ENCODE results near the gene WNK2. TPM values are rescaled to one million over a fixed set of nuclear protein-coding genes. Genes with fewer than 3 reads are reported as not detected.
"Not testable (repeated sequence)": the region's sequence is repeated elsewhere in the genome, so short reads cannot be mapped to it uniquely, and the experiment has no call there.

WNK2 gene
- total RNA-seq, 1 donor from 2014 or later, result 12.6 TPM

DNA sequence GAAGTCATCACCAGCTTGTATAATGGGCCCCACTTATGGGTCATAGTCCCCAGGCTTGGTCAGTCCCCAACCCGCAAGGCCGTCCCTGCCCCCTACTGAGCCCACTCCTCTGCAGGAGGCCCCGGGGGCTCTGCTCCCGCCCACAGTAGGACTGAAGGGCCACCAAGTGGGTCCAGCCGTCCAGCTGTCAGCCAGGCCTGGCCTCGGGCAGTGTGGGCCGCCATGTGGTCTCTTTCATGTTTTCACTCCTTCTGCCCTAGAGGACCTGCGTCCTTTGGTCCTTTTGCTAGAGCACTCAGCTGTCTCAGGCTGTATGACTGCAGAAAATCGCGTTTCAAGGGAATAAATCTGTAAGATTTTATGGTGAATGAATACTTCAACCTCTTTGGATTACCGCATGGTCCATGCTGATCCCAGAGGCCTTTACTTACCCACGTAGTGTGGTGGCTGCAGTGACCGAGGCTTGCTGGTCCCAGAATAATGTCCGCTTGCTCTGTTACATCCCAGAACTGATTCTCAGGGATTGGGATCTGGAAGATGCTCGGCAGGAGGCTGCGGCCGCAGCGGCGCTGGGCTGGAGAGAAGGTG is 161.8 kb downstream of the WNK2 start:
- no peak for FAIRE-seq
- no peak for DNase-seq (ENCODE audit: low spot score in 2 of 2)

DNA sequence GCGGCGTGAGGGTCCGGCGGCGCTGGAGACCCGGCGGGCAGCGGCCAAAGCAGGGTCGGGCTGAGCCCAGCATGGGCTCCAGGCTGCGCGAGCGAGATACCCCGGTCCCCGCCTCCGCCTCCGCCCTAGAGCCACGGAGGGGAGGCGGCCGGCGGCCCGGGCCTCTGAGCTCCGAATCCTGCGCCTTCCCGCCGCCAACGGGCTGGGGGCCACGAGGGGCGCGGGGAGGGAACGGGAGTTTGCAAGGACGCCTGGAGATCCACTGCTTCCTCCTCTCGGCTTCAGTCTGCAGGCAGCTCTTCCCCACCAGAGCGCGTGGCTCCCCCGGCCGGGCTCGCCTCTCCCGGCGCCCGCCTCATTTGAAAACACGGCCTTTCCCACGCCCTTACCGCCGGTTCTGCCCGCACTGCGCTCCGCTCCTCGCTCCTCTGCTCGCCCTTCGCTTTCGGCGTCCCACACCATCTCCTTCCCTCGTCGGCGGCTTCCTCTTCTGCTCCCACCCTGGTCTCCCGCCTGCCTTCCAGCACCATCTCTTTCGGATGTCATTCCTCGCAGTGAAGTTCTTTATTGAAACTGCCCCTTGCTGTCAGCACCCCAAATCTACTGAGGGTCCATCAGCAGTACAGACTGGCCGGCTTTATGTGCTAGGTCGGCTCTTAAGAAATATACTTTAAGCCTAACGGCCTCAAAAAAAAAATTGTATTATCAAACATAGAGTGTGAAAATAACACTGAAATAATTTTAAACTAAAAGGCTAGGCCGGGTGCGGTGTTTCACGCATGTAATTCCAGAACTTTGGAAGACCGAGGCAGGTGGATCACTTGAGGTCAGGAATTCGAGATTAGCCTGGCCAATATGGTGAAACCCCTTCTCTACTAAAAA is 162.5 kb downstream of the WNK2 start:
- FAIRE-seq, result no peak
- no peak for DNase-seq (ENCODE audit: low spot score in 2 of 2)

DNA sequence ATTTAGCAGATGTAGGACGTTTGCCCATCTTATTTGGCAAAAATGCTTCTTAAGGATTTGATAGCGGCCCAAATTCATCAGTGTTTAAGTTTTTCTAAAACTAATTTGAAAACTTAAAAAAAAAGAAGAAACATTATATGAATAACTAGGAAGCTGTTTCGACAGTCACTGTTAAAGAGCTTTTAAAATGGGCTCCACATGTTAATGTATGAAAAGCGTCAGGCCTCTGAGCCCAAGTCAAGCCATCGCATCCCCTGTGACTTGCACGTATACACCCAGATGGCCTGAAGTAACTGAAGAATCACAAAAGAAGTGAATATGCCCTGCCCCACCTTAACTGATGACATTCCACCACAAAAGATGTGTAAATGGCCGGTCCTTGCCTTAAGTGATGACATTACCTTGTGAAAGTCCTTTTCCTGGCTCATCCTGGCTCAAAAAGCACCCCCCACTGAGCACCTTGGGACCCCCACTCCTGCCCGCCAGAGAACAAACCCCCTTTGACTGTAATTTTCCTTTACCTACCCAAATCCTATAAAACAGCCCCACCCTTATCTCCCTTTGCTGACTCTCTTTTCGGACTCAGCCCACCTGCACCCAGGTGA is 163.5 kb downstream of the WNK2 start:
- not testable (repeated sequence) for DNase-seq (ENCODE audit: low spot score in 2 of 2); FAIRE-seq

DNA sequence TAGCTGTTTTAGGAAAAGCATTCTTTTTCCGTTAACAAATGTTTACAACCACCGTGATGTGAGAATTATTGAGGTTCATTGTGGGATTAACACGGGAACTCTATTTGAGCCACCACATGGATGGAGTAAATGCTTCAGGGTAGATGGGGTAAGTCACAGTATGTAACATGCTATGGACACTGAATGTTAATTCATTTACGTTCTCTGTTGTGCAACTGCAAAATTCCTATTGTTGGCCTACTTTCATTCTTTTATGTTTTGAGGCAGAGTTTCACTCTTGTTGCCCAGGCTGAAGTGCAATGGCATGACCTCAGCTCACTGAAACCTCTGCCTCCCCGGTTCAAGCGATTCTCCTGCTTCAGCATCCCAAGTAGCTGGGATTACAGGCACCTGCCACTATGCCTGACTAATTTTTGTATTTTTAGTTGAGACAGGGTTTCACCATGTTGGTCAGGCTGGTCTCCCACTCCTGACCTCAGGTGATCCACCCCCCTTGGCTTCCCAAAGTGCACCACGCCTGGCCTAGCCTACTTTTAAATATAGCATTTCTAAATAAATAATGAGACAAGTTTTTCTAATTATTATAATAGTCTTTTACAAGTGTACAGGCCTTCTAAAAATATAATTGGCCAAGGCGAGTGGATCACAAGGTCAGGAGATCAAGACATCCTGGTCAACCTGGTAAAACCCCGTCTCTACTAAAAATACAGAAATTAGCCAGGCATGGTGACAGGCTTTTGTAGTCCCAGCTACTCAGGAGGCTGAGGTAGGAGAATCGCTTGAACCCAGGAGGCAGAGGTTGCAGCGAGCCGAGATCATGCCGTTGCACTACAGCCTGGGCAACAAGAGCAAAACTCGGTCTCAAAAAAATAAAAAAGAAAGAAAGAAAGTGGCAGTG is 169.7 kb downstream of the WNK2 start:
- FAIRE-seq; DNase-seq (ENCODE audit: low spot score in 2 of 2): not testable (repeated sequence)

DNA sequence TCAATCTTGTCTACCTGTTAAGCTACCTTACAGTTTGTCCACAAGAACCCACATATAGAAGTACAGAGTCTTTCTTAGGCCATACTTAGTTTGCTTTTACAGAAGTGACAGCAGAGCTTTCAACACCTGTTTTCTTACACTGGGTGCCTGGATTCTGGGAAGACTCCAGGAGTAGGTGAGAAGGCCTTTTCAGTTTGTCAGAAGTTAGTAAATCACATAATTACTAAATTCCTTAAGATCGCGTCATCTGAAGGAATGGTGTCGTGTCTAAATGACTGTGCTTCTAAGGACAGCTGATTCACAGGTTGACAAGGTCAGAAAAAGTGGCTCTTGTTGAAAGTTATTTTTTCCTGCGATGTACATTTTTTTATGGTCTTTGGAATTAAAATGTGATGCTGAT is 170.5 kb downstream of the WNK2 start:
- FAIRE-seq (no peak), DNase-seq (ENCODE audit: low spot score in 2 of 2) (no peak)

DNA sequence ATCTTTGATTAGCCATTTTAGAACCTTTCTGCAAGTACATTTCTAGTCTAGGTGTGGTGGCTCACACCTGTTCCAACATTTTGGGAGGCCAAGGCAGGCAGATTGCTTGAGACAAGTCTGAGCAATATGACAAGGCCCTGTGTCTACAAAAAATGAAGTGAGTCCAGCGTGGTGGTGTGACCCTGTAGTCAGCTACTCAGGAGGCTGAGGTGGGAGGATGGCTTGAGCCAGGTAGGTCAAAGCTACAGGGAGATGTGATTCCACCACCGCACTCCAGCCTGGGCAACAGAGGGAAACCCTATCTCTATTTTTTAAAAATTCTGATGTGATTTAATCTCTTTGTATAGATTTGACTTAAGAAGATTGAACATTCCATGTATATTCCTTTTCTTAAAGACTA is 171.9 kb downstream of the WNK2 start:
- FAIRE-seq (no peak), DNase-seq (ENCODE audit: low spot score in 2 of 2) (no peak)

DNA sequence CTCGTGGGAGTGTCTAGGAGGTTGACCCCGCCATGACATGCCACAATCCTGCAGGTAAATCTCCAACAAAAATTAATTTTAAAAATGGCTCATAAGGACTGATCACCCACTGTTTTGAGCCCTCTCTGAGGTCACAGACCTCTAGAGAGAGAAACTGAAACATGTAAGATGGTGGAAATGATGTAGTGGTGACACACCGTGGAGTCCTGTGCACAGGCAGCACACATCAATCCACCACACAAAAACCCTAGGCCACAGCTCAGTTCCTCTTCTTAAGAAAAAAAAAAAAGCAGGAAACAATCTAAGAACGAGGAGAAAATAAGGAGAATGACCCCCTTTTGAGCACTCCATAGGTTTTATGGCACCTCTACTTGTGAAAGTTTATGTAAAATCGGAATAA is 173.7 kb downstream of the WNK2 start:
- FAIRE-seq (no peak), DNase-seq (ENCODE audit: low spot score in 2 of 2) (no peak)

DNA sequence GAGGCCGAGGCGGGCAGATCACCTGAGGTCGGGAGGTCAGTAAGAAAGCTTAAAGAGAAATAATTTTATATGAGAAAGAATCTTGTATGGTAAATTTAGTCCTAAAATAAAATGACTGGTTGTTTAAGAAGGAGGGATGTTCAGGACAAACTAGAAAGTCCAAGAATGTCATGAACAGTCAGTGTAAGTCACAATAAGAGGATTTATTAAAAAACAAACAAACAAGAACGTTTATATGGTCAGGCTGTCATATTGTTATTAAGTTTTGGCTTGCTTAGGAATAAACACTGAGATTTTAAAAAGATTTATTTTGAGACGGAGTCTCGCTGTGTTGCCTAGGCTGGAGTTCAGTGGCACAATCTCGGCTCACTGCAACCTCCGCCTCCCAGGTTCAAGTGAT is 176.0 kb downstream of the WNK2 start:
- FAIRE-seq, result not testable (repeated sequence)

DNA sequence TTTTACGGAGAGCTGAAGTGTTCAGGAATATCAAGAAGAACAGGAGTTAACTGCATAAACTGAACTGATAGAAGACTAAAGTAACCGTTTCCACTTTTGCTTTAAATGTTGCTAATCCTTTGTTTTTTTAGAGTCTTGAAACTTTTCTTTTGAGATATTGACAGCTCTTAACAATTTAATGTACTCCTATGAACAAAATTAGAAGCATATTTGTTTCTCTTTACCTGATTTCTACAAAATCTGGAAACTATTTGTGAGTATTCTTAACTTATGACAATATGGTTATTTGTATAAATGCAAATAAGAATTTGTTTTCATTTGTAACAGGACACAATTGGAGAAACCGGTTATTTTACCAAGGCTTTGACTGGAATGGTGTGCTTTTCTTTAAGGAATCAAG is 178.1 kb downstream of the WNK2 start:
- no peak for DNase-seq (ENCODE audit: low spot score in 2 of 2)
- no peak for FAIRE-seq

More for the DNA sequence above, 176.0 kb downstream of the WNK2 start:
- DNase-seq (ENCODE audit: low spot score in 2 of 2), result not testable (repeated sequence)

DNA sequence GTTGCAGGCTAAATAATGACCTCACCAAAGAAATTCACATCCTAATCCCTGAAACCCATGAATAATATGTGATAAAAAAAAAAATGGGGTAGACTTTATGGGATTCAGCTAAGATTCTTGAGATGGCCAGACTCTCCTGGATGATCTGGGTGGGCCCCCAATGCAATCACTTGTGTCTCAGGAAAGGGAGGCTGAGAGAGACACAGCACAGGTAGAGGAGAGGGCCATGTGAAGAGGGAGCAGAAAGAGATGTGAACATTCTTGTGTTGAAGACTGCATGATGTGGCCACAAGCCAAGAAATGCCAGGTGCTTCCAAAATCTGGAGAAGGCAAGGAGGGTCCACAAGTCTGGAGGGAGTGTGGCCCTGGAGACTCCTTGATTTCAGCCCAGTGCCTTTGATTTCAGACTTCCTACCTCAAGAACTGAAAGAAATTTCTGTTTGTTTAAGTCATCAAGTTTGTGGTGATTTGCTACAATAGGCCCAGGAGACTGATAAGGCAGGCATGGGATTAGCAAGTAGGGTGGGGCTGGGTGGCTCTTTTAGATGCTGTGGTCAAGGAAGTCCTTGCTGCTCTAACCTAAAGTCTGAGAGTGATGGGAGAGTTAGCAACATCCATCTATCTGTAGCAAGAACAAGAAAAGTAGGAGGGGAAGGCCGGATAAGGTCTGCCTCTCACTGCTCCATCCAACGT is 180.9 kb downstream of the WNK2 start:
- DNase-seq (ENCODE audit: low spot score in 2 of 2), result no peak
- FAIRE-seq, result no peak

DNA sequence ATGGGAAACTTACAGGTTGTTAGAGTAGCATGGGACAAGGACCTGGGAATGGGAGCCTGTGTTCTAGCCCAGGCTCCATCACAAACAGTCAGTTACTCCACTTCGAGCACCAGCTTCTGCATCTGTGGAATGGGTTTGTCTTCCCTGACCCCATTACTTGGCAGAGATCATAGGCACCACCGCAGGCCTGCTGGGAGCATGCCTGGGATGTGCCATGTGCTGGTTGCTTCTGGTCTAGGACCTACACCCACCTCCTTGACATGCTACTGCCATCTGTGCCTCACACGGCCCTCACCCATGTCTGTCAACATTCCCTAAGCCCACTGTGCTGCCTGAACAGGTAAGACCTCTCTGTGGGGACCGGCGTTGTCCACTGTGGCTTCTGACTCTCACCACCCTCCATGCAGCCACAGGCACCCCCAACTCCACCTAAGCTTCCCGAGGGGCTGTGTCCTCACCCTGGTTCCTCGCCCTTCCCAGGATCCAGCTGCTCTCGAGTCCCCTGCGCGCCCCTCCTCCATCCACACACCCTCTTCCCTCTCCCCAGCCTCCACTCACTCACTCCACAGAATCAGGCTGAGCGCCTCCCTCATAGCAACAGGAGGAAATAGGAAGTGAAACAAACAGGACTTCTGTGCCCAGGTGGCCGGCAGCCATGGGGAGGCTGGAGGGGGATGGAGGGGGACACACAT is 181.6 kb downstream of the WNK2 start:
- DNase-seq (ENCODE audit: low spot score in 2 of 2), result no peak
- FAIRE-seq, result no peak

DNA sequence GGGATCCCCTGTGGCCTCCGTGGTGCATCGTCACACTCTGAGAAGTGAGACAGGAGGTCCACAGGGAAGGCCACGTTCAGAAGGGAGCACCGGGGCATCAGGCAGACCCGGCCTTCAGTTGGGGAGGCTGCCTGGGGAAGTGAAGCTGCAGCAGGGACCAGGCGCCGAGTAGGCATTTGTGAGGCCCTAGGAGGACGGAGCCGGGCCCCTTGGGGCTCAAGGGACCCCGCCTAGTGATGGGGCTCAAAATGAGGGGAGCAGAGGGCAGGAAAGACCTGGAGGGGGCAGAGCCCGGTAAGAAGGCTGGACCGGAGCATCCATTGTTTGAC is 182.1 kb downstream of the WNK2 start:
- no peak for FAIRE-seq

DNA sequence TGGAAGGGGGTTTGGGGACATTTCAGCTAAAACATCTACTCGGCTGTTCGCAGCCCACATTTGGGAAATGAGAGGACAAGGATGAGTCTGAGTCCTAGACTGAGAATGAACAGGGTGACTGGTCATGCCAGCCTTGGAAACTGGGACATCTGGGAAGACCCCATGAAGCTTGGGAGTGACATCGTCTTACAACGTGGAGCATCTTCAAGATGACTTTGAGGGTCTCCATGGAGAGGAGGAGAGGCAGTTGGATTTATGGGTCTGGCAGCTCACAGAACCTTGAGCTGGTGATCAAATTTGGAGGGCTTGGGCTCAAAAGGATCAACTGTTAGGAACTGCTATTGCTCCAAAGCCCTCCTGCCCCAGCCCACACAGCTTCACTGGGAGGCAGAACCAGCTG is 182.5 kb downstream of the WNK2 start:
- FAIRE-seq; DNase-seq (ENCODE audit: low spot score in 2 of 2): not testable (repeated sequence)

More for the DNA sequence above, 182.1 kb downstream of the WNK2 start:
- DNase-seq (ENCODE audit: low spot score in 2 of 2), result no peak

DNA sequence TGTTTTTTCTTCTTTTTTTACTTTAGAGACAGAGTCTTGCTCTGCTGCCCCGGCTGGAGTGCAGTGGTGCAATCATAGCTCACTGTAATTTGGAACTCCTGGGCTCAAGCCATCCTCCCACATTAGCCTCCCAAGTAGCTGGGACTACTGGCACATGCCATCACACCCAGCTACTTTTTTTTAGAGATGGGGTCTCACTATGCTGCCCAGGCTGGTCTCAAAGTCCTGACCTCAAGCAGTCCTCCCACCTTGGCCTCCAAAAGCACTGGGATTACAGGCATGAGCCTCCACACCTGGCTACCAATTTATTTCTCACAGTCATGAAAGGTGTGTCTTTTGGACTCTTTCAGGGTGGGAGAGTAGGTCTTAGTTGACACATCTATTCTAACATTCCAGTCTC is 184.5 kb downstream of the WNK2 start:
- DNase-seq (ENCODE audit: low spot score in 2 of 2), result no peak
- no peak for FAIRE-seq

DNA sequence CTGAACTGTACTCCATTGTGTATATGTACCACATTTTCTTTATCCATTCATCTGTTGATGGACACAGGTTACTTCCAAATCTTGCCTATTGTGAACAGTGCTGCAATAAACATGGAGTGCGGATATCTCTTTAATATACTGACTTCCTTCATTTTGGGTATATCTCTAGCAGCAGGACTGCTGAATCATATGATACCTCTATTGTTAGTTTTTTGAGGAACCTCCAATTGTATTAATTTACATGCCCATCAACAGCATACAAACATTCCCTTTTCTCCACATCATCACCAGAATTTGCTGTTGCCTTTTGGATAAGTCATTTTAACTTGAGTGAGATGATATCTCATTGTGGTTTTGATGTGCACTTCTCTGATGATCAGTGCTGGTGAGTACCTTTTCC is 185.7 kb downstream of the WNK2 start:
- DNase-seq (ENCODE audit: low spot score in 2 of 2), result no peak
- FAIRE-seq, result no peak

Measured in frontal cortex (tissue), 4 donors.